Mucosa of gallbladder (tissue), 1 donor: ENCODE measurements around the gene SMLR1. TPM values are rescaled to one million over a fixed set of nuclear protein-coding genes. Genes with fewer than 3 reads are reported as not detected.

Source experiments
- DNase-seq: peaks from one replicate; pipeline ENCODE4 v3.0.0-alpha.2; 2020; ENCODE audit warnings: low spot score
- total RNA-seq: library from RNA; stranded (reverse); gene quantifications from one replicate; pipeline ENCODE4 v1.2.1, GENCODE V29; 2021
- donor health status: DM: no; HTN: no; CAD: no.

SMLR1 gene
- total RNA-seq, 1 donor from 2014 or later, result 2.8 TPM

DNA sequence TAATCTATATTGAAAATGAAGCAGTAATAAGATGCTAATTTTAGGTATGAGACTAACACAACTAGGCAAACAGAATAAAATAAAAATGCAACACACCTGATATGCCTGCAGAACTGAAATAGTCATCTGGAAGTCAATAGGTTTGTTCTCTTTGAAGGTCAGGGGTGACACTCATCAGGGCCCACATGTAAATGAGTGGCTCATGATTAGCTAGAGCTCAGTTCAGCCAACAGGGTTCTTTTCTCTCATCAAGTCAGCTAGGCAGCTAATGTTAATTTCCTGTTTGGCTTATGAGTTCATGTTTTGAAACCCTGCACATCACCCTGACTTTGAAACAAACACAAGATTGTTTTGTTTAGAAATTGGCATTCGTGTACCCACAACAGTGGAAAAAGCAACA, 23.8 kb downstream of the SMLR1 start:
- no peak for DNase-seq

DNA sequence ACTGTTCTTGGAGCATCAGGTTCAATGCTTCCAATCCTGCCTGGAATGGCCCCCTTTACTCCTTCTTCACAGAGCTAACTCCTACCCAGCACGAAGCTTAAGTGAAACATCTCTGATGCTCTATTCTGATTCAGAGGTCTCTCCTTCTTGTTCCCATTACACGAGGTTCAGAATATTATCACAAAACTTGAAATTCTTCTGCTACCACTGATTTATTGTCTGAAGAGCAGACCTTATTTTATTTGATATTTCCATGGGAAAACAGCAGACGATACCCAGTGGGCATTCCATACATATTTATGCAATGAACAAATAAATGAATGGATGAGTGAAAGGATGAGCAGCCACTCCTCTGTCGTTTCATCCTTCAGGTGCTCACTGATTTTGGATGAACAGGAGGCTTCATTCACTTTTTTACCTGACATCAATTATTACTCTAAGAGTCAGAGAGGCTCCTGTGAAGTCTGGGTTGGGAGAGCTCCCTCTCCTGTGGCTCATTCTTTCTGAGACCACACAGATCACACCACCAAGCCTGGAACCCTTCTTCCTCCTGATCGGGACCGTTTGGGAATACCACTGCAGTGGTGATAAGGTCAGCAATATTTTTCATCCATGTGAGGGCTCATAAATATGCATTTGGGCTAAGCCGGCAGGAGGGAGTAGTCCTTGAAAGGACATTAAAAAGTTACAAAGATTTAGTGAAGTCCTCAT, 25.8 kb downstream of the SMLR1 start:
- no peak for DNase-seq

DNA sequence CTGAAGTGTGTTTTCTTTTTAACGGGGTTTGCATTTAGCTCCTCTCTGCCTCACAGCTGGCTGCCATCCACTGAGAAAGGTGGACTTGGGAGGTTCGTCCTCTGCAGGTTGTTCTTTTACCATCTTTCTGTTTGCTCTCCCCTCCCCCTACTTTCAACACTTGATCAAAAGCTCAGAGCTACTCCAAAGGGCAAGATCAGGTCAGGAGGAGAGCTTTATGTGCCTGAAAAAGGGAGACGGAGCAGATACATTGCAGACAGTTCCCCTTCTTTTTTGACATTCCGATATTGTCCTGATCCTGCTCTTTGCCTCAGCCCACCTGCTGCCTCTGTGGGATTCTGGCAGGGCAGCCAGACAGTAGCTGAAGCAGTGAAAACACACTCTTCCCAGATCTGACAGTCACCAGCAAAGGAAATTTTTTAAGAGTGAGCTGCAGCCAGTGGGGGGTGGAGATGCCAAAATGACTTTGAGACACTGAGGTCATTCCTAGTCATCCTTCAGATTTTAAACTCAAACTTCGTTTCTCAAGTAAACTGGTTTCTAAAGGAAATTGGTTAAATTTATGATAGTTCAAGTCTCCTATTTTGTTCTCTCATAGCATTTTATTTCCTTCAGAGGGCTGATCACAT, 26.5 kb downstream of the SMLR1 start:
- no peak for DNase-seq

DNA sequence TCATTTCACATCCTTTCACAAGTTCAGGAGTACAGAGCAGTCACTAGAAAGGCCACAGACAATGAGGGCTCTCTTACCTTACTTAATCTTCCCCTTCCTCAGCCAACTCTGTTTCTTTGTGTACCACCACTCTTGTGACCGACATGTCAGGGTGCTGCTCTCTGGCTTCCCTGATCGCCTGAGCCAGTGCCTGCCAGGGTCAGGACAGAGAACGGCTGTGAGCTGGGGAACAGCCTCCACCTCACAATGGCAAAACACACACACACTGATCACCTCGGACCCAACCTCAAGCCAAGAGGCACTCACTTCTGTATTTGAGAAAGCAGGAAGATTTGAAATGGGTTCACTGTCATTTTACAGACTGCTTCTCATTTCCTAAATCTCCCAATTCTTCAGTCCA, 30.8 kb downstream of the SMLR1 start:
- no peak for DNase-seq

DNA sequence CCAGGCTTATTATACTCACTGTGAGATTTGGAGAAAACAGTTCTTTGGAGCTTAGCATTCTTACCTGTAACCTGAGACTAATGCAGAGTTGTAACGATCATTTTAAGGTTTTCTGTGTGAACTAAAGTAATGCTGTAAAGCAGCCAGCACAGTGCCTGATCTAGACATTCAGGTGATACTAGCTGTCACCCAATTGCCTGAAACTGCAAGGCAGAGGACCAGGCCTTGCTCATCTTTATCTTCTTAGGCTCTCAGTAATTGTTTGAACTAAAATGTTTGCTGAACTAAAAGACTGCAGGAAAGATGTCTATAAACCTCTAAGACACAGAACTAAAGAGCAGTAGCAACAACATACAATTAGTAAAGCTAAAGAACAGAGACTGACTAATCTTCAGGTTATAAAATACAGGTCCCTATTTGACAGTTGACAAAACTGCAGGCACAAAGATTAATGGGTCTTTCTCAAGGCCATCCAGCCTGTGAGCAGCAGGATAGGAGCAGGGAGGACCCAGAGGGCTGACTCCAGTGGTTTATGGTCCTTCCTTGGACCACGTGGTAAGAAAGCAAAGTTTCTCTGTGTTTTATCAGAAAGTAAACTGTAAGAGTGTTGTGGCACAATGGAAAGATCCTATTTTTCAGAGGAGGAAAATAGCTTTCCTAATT, 31.4 kb downstream of the SMLR1 start:
- DNase-seq, result no peak

DNA sequence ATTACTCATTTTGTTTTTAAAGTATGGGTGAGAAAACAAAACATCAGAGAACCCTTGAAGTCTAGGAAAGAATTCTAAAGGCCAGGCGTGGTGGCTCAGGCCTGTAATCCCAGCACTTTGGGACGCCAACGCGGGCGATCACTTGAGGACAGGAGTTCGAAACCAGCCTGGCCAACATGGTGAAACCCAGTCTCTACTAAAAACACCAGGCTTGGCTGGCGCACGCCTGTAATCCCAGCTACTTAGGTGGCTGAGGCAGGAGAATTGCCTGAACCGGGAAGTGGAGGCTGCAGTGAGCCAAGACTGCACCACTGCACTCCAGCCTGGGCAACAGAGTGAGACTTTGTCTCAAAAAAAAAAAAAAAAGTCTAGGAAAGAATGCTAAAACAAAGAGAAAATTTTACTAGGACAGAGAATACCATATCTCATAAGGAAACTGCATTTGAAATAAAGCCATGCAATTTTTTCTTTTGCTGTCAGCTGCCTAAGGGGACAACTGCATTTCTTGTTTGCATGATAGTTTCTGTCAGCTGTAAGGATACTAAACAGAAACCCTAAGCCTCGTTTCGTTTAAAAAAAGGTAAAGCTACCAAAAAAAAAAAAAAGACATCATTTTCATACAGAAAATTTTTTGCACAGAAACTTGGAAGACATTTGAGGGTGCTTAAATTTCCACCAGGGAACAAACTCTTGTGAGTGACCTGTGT, 32.1 kb downstream of the SMLR1 start:
- DNase-seq, result no peak

DNA sequence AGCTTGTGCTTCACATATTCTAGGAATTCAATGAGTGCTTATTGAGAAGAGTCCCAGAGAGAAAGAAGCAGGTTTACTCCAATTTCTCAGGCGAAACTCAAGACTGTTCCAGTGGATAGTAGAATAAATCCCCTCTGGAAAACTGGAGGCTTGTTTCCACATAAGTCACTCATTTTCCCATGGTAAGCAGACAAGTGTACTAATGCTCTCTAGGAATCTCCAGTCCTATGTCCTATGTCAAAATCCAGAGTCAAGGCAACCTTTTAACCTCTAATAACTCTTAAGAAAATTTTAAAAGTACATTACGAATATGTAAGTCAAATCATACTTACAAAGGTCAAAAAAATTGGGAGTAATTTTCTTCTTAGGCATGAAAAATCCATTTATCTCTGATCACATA, 35.2 kb downstream of the SMLR1 start:
- no peak for DNase-seq

DNA sequence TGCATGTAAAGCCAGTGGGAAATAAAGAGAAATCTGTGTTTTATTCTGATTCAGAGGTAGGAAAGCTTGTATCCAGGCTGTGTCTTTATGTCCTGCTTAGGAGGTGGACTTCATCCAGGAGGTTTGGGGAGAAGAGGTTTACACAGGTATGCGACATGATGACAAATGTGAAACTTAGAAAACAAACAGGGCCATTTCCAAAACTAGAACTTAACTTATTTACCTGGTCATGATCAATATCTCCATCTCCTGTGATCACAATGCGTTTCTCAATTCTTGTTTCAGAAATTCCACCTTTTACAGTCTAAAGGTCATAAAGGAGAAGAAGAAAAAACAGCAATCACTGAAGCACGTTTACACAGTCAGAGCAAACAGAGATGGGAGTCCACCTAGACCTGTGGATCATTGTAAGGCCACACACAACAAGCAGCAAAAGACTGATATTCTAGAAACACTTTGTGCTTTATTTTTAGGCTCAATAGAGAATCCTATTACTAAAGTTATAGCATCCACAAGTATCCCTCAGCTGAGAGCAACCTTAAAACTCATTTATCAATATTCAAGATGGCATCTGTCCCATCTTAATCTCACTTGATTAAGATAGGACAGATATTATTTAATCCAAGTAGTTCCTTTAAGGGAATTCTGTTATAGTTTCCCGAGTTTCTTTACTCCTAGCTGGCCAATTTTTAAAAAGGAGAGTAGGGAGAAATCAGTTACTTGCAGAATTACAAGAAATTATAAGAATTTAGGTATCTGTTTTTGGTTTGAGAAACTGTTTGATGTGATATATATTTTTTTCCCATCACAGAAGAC, 36.4 kb downstream of the SMLR1 start:
- DNase-seq, result no peak

DNA sequence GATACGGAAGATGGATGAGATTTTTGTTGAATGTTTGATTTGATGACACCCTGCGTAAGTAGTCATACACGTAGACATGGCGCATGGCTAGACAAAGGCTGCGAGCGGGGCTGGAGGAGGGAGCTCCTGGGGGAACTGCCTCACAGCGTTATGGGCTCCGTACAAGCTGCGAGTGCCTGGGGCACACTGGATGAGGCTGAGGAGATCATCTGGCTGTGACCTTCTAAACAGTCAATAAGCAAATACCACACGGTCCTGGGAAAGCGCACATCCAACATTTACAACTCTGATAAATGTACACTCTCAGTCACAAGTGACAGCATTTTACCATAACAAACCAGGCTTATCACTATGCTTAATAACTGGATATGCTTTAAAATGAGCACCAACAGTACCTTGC, 37.1 kb downstream of the SMLR1 start:
- DNase-seq, result no peak

DNA sequence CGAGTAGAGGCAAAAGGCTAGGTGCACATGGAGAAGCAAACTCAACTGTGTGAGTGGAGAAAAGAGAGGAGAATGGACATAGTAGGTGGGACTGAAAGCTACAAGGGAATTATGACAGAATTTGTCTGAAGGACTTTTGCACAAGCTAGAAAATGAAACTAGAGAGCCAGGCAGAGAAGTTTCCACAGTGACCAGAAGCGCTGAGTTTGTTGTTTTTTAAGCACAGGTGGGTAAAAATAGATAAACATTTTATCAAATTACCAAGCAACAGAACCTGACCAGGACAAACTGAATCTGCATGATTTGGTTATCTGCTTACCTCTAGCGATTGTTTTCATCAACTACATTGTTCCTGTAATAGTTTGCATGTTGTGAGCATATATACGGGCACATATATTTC, 38.6 kb downstream of the SMLR1 start:
- DNase-seq, result no peak

DNA sequence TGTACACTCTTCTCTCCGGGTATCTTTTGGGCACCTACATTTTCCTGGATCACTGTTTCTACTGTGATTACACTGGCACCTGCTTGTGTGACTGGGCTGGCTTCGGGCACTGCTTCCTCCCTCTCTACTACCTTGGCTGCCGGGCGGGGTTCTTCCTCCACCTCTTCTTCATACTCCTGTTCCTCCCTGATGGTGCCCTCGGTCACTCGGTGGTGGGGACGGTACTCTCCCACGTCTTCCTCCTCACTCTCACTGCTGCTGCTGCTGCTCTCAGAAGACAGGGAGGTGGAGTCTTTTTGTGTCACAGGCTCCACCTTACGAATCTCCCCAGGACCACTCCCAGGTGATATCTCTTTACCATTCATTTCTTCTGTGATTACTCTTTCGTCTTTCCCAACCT, 42.5 kb downstream of the SMLR1 start:
- DNase-seq, result no peak

DNA sequence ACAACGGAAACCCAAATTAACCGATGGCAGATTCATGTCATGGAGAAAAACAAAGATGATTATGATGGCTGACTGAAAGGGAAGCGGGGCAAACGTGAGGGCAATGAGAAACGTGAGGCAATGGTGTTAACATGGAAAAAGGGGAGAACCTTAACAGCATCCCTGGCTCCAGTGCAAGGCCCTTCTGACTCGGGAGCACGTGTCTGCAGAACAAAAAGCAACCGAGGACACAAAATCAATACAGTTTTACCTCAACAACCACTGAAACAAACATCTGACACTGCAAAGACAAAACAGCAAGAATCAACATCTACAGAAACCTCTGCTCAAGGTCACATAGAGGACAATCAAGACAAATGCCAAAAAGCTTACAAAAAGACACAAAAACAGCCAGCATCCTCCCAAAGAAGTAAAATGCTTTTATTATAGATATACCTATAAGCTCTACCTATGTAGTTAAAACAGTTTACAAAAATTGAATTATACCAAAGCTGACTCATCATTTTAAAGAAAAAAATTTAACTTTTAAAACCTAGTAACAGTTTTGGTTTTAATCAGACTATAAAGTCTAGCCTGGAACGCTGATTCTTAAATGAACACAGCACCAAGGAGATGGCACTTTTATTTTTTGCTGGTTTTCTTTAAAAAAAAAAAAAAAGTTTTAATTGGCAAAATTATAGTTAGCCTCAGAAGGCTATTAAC, 43.1 kb downstream of the SMLR1 start:
- DNase-seq, result no peak

DNA sequence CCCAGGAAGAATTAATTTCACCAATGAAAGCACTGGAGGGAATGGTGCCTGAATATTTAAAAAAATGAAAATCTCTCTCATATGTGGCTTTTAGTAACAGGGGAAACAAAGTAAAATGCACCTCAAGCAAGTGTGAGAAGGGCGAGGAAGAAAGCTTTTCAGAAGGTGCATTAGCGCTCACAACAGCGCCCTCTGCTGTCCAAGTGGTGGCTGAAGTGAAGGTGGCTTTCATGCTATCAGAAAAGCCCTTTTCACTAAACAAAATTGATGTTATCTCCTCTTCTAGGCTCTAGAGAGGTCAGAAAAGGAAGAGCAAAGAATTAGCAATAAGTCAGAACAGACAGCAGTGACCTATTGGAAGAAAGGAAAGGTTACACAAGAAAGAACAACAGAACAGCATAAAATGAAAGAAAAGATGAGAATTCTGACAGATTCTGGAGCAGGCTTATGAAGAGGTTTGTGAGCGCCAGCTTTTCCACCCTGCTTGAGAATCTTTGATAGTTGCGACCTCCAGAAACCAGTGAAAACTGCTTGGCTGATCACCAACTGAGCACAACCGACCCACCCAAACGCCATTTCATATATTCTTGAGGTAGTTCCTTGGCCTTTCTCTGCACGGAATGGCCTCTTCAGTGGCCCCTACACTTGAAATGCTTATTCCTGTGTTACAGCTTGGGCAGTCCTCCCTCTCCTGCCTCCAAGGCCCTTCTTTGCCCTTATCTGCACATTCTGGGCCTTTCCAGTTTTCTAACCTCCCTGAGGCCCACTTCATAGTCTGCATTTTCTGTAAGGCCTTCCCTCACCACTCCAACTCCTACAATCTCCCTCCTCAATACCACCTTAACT, 45.3 kb downstream of the SMLR1 start:
- DNase-seq, result peak; percentile 68

DNA sequence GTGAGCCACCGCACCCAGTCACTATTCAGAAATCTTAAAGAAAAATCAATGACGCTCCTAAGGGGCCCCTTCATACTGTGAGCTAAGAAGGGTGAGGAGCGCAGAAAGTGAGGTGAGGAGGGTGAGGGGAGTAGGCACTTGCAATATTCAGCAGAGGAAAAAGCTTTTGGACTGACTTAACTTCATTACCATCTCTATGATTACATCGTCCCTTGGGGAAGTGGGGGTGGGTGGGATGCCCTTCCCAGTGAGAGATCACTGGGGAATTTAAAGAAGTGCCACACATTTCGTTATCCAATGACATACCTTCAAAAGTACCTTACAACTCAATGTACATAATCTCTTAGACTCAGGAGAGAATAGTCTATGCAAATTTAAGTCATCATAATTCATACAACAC, 46.5 kb downstream of the SMLR1 start:
- no peak for DNase-seq

DNA sequence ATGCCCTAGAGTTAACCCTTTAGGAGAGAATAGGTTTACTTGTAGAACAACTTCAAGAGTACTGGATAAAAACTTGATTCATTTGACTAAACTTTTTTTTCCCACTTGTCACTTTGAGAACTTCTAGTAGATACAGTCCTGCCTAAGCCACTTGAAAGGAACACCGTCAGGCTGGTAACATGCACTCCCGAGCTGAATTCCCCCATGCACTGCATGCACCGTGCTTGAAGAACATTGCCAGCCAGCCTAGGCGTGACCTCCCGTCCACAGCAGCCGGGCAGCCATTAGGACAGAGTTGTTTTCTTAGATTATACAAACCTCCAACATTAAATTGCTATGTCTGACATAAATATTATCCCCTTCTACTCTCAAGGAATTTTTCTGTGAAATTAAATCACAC, 52.6 kb downstream of the SMLR1 start:
- DNase-seq, result no peak

DNA sequence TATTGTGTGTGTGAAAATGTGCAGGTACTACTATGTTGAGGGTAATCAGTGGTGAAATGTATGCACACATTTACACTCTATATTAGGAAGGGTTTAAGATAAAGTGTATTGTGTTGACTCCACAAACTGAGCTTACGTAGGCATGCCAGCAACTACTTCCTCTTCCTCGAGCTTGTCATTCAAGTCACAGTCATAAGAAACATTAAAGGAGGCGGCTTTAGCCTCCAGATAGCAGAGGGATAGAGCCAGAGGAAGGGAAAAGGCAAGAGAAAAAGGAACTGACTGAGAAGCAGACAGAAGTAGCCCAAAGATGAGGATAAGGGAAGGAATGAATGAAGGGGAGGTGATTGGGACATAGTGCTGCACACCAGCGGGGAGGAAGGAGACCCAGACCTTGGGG, 55.2 kb downstream of the SMLR1 start:
- no peak for DNase-seq

DNA sequence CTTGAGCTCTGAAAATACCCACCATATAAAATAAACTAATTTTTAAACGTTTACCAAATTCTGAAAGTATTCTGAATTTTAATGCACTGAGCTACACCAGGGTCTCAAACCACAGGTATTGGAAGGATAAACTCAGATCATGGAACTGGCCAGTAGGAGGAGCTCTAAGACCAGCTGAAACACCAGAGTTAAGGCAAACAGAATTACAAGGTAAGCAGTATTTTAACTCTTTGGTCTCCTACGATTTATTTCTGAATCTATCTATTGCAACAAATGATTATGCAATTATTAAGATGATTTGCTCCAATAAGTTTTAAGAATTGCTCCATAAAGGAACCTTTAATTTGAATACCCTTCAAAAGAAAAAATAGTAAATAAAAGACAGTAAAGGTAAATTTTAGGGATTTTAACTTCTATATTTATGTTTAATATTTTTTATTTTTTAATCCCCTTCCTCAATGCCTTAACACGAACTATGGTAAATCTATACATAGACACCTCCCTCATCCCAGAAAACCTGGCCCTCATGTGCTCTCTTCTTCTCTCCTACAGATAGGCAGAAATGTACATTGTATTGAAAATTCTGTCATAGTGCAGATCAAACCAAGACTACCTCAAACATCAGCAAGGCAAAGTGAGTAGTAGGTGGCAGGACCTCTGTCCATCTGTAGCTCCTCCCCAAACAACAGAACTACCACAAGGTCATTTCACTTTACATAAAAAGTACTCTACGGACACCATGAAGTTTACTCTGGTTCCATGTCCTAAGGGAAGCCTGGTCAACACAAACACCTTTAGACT, 58.4 kb downstream of the SMLR1 start:
- peak; percentile 84 for DNase-seq
